Measurements from ENCODE around the gene CAMK2A. TPM values are rescaled to one million over a fixed set of nuclear protein-coding genes. Genes with fewer than 3 reads are reported as not detected.

The CAMK2A gene
- total RNA-seq, 6 experiments from 2014 or later = 0.10 to 0.26 (median 0.23) TPM; not detected in 3

- intact Hi-C loops (cut with DNase I) = no loop called here
- WGBS (ENCODE audit: insufficient coverage, low coverage, low lambda C conversion rate, missing lambda C conversion rate) = 100% methylated on average over 1 of the region's 11 CpGs
These were observed 47.2 kb downstream of the CAMK2A start for GRCh38 chr5:150242251-150242894.

GRCh38 chr5:150241298-150242160 is 48.0 kb downstream of the CAMK2A start:
- ATAC-seq (no peak), DNase-seq (no peak)
- WGBS (ENCODE audit: insufficient coverage, low coverage, low lambda C conversion rate, missing lambda C conversion rate) = 66% methylated on average over 12 of the region's 14 CpGs

More at GRCh38 chr5:150242251-150242894, 47.2 kb downstream of the CAMK2A start:
- Histone ChIP-seq H3K27ac (no peak overlapping the region), H3K4me3 (no peak overlapping the region), H3K4me1 (no peaks in the 10 kb centered on the region), H3K27me3 (no peaks in the 10 kb centered on the region), H3K36me3 (no peaks in the 10 kb centered on the region), H3K9me3 (no peaks in the 10 kb centered on the region)
- DNase-seq = no peak
- TF ChIP-seq CTCF (IDR thresholded peaks at IDR 0.05) = no peak
- no peak for TF ChIP-seq POLR2A (IDR thresholded peaks at IDR 0.05)
- ATAC-seq = no peak

GRCh38 chr5:150239794-150240122 is 49.8 kb downstream of the CAMK2A start:
- Histone ChIP-seq H3K4me3 (no peak overlapping the region), H3K4me1 (no peaks in the 10 kb centered on the region), H3K36me3 (no peaks in the 10 kb centered on the region), H3K27me3 (no peaks in the 10 kb centered on the region), H3K9me3 (no peaks in the 10 kb centered on the region), H3K27ac (no peak overlapping the region)
- ATAC-seq (peak in 3 of 4 donors; percentile 24 to 43 (median 26)), DNase-seq (no peak)
- TF ChIP-seq CTCF (IDR thresholded peaks at IDR 0.05) (no peak), POLR2A (IDR thresholded peaks at IDR 0.05) (no peak)
- intact Hi-C loops (cut with DNase I) = no loop called here
- 29% methylated on average over 4 of the region's 7 CpGs for WGBS (ENCODE audit: insufficient coverage, low coverage, low lambda C conversion rate, missing lambda C conversion rate)

More at GRCh38 chr5:150241298-150242160, 48.0 kb downstream of the CAMK2A start:
- H3K27me3 ChIP-seq = no peaks in the 10 kb centered on the region
- intact Hi-C loops (cut with DNase I) = no loop called here
- no peaks in the 10 kb centered on the region for H3K36me3 ChIP-seq
- no peaks in the 10 kb centered on the region for H3K9me3 ChIP-seq
- H3K4me1 ChIP-seq = no peaks in the 10 kb centered on the region
- TF ChIP-seq CTCF (IDR thresholded peaks at IDR 0.05) (no peak), POLR2A (IDR thresholded peaks at IDR 0.05) (no peak)
- H3K4me3 ChIP-seq = no peak overlapping the region
- H3K27ac ChIP-seq = no peak overlapping the region

GRCh38 chr5:150239099-150239793 is 50.3 kb downstream of the CAMK2A start:
- intact Hi-C loops (cut with DNase I) = no loop called here
- H3K9me3 ChIP-seq = no peaks in the 10 kb centered on the region
- 89% methylated on average over 7 of the region's 21 CpGs for WGBS (ENCODE audit: insufficient coverage, low coverage, low lambda C conversion rate, missing lambda C conversion rate)
- no peak for DNase-seq
- no peak overlapping the region for H3K4me3 ChIP-seq
- H3K36me3 ChIP-seq = no peaks in the 10 kb centered on the region
- H3K27me3 ChIP-seq = no peaks in the 10 kb centered on the region
- H3K4me1 ChIP-seq = peaks cover 0 to 3% (median 0%) of the 10 kb centered on the region in 4 donors
- ATAC-seq = no peak
- no peak for TF ChIP-seq CTCF (IDR thresholded peaks at IDR 0.05)
- no peak for TF ChIP-seq POLR2A (IDR thresholded peaks at IDR 0.05)
- no peak overlapping the region for H3K27ac ChIP-seq
